IPS DF 19.7 (cell line): Measurements from ENCODE around the gene FBXO2.
"Not testable (repeated sequence)": the region's sequence is repeated elsewhere in the genome, so short reads cannot be mapped to it uniquely, and the experiment has no call there.

Experiments
- DNase-seq: peaks from one replicate; pipeline ENCODE4 v3.0.0-alpha.2; 2013; ENCODE audit warnings: low read depth, low spot score

The FBXO2 gene

DNA sequence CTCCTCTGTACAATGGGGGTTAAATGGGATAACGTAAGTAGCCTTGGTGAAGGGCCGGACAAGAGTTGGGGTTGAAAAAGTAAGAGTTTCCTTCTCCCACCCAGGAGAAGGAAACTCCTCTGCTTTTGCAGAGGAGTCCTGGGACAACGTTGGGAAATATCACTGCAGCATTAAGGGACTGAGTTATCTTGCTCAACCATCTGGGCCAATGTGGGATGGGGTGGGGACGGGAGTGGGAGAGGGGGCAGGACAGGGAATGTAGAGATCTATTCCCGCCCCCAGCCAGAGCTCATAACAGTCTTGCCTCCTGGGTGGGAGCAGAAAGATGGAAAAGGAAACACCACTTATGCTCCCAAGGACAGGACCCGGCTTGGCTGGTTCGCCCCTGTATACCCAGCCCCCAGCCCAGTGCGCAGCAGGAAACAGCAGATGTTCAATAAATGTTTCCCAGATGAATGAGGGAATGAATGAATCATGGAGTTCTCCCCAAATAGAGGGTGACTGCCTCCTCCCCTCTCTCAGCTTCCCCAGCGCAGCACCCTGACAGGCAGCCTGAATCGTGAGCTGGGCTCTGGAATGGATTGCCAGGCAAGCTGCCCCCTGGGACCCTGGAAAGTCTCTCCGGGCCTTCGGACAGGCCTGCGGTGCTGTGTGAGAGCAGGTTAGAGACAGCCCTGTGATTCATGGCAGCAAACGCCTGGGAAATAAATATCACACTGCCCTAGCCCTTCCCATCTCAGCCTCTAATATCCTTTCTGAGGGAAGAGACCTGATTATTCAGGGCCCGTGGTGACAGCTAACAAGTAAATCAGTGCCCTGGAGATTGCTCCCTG is 24.8 kb downstream of the FBXO2 start:
- no peak for DNase-seq

DNA sequence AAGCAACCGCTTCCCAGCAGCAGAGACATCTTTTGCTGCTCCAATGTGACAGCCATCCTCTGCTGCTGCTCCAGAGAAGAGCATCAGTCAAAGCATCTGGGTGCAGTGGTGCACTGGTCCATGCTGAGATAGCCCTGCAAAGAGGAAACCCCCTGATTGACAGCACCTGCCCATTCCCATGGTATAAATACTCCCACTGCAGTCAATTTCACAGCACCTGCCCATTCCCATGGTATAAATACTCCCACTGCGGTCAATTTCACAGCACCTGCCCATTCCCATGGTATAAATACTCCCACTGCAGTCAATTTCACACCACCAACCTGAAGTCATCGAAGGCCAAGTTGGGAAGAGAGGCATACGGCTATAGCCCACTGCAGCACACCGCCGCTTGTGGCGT is 25.5 kb downstream of the FBXO2 start:
- no peak for DNase-seq

DNA sequence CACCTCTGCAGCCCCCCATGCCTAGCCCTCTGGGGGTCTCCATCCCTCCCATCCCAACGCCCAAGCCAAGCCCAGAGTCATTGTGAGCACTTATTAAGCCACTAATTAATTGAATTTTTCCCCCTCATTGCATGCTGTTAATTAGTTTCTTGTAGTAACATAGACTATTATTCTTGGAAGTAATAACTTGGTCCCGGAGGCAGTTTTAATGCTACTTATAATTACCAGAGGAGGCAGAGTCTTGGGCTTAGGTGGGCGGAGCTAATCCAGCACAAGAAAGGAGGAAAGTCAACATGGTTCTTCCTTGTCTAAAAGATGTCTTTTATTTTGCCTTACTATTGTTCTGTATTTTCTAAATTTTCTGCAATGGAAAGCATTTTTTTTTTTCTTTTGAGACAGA is 27.7 kb downstream of the FBXO2 start:
- DNase-seq: no peak

DNA sequence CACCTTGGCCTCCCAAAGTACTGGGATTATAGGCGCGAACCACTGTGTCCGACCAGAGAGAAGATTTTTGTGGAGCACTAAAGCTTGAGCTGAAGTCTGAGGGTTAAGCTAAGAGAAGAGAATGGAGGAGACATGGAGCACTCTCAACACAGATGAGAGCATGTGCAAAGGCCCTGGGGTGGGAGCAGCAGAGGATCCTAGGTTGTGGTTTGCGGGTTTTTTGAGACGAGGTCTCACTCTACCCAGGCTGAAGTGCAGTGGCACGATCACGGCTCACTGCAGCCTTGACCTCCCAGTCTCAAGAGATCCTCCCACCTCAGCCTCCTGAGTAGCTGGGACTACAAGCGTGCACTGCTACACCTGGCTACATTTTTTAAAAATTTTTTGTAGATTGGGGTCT is 30.5 kb downstream of the FBXO2 start:
- no peak for DNase-seq

DNA sequence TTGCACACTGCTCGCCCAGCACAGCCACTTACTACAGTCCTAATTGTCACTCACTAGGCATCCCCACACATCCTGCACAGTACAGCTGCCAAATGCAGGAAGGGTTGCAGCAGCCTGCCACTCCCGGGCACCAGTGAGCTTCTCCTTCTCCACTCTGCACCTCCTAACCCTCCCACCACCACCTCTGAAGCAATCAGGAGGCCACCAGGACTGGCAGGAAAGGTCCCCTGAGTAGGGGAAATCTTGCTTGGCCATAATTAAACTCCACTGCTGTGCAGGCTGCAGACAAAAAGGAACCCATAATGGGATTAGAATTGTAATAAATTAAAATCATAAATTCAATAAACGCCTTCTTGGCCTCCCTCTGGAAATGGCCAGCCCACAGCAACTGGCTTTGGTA is 31.8 kb downstream of the FBXO2 start:
- no peak for DNase-seq

DNA sequence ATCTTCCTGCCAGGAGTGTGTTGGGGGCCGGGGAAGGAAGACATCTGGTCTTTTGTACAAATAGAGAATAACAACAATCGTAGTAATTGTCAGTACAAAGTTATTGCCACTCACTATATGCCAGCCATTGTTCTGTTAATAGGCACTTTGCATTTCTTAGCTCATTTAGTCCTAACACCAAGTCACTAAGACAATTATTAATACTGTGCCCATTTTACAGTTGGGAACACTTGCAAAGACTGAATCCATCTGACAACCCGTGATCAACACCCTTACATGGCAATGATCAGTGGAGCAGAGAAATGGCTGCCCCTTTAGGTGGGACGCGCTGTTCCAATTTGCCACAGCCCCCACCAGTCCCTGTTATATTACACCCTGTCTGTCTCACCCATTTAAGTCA is 33.3 kb downstream of the FBXO2 start:
- no peak for DNase-seq

DNA sequence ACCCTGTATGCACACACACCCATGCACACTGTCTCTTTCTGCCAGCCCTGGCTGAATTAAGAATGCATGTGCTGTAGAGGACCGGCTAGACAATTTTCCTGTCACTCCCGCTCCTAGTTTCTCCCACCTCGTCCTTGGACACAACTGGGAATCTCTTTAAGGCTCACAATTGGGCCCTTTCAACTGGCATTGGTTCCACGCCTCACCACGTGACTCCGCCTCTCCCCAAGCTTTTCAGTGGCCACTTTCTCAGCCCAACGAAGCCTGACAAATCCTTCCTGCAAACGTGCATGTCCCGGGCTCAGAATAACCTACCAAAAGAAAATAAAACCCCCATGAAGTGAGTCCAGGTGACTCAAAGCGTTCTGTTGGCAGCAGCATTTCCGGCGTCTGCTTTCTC is 33.8 kb downstream of the FBXO2 start:
- DNase-seq: no peak

DNA sequence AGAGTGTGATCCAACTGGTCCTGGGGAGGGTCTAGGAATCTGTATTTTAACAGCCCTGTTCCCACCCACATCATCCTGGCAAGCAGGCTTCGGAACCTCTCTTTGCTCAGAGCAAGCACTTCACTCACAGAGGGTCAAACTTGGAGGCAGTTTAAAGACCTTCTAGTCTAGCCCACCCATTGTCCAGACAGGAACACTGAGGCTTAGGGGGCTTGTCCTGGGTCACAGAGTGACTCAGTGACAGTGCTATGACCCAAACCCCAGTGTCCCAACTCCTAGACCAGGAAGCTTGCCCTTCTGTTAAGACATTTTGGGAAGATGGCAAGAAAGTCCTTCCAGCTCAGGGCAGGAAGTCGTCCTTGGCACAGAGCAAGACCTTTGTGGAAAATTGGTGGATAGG is 36.5 kb downstream of the FBXO2 start:
- no peak for DNase-seq

DNA sequence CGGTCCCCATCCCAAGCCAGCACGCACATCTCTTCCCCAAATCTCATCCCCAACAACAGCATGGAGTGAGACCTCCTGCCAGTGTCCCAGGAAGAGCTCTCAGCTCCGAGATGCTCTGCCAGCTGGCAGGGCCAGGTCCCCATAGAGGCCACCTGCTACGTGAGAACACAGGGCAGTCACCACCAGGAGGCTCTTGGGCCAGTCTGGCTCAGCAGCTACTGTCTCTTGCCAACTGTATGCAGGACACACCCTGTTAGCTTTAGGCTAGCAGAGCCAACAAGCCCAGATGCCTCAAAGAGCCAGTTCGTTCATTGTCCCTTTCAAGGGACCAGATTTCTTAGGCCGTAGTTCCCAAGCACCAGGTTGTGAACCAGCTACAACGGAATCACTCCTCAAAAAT is 36.9 kb downstream of the FBXO2 start:
- no peak for DNase-seq

DNA sequence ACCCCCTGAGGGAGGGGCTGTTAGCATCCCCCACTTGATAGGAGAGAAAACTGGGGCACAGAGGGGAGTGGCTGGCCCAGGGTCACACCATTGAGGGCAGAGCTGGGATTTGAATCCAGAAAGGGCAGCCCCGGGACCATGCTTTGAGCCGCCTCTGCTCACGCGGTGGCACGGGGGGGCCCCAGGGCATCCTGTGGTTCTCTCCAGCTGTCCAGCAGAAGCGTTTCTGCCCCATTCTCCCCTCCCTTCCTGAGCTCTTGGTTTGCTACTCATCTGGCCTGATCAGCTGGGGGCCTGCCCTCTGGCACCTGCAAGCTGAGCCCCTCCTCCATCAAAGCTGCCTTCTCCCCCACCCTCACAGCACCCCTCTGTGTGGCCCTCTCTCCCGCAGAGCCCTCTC is 37.5 kb downstream of the FBXO2 start:
- DNase-seq: no peak

DNA sequence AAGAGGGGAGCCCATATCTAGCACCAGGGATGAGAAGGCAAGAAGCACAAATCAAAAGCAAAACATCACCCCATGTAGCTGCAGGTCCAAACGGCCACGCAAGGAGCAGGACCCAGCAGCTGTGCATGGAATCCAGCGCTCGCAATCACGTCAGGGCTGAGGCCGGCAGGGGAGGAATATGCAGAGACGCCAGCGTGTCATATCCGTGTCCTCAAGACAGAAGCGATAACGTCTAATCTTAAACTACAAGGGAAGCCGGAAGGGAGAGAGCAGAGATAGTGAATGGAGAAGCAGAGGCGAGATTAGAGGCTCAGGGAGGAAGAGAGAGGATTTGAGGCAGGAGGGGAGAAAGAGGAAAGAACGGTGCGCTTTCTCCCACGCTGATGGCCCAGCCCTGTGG is 39.1 kb downstream of the FBXO2 start:
- no peak for DNase-seq

DNA sequence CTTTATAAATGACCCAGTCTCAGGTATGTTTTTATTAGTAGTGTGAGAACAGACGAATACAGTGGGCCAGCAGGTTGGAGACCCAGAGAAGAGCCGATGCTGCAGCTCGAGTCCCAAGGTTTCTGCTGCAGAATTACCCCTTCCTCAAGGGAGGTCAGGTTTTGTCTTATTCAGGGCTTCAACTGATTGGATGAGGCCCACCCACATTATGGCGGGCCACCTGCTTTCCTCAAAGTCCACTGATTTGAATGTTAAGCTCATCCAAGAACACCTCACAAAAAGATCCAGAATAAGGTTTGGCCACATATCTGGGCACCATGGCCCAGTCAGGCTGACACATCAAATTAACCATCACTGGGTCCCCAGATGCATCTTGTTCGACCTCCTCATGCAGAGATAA is 40.9 kb downstream of the FBXO2 start:
- no peak for DNase-seq

DNA sequence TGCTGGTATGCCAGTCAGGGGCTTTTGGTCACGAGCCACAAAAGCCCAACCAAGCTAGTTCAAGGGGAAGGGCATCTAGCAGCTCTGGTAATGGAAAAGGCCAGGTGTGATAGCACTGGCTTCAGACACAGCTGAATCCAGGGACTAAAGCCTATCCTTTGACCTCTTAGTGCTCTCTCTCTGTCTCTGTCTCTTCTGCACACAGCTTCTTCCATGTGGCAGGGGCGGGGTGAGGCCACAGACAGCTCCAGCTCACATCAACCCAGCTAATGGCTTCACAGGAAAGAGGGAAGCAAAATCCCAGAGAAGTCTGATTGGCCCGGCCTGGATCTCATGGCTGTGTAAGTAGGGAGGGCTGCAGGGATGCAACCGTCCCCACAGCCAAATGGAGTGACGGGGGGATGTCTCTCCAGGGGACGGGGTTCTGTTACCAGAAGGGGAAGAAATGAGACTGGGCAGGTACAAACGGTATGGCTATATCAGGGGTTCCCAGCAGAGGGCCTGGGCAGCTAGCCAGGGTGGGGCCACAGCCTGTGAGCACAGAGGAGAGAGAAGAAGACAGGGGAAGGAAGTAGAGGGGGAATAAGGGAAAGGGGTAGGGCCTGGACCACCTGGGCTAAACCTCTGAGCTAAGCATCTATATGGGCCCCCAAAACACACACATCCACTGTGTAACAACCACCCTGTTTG is 42.4 kb downstream of the FBXO2 start:
- no peak for DNase-seq

DNA sequence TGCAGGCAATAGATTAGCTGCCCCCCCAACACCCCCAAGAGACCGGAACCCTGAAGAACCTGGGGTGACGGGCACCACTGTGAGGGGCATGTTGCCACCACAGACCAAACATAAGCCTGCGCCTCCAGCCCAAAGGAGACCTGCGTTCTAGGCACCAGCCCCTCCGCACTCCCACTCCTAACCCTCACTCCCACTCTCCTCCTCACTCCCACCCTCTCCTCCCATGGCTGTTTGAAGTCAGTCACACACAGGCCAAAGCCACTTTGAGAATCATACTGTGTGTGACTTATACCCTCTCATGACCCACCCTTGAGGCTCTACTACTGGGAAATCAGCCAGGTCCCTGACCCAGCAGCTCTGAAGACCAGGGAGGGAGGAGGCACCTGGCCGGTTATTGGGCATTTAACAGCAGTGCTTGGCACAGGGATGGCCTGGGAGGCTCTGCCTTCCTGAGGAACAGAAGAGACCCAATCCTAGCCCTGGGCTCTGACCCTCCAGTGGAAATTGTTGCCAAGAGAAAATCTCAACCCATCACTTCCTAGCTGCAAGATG is 43.5 kb downstream of the FBXO2 start:
- DNase-seq: no peak

DNA sequence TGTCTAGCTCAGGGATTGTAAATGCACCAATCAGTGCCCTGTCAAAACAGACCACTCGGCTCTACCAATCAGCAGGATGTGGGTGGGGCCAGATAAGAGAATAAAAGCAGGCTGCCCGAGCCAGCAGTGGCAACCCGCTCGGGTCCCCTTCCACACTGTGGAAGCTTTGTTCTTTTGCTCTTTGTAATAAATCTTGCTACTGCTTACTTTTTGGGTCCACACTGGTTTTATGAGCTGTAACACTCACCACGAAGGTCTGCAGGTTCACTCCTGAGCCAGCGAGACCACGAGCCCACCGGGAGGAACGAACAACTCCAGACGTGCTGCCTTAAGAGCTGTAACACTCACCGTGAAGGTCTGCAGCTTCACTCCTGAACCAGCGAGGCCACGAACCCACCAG is 44.9 kb downstream of the FBXO2 start:
- not testable (repeated sequence) for DNase-seq

DNA sequence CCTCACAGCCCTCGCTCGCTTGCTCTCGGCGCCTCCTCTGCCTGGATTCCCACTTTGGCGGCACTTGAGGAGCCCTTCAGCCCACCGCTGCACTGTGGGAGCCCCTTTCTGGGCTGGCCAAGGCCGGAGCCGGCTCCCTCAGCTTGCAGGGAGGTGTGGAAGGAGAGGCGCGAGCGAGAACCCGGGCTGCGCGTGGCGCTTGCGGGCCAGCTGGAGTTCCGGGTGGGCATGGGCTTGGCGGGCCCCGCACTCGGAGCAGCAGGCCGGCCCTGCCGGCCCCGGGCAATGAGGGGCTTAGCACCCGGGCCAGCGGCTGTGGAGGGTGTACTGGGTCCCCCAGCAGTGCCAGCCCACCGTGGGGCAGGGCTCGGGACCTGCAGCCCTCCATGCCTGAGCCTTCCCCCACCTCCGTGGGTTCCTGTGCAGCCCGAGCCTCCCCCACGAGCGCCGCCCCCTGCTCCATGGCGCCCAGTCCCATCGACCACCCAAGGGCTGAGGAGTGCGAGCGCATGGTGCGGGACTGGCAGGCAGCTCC is 45.6 kb downstream of the FBXO2 start:
- DNase-seq: not testable (repeated sequence)

DNA sequence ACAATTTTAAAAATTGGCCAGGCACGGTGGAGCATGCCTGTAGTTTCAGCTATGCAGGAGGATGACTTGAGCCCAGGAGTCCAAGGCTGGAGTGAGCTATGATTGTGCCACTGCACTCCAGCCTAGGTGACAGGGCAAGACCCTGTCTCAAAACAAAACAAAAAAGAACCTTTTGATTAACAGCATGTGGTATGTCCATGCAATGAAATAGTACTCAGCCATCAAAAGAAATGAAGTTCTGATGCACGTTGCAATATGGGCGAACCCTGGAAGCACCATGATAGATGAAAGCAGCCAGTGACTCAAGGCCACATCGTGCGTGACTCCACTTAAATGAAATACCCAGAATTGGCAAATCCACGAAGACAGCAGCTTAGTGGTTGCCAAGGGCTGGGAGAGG is 47.5 kb downstream of the FBXO2 start:
- no peak for DNase-seq

DNA sequence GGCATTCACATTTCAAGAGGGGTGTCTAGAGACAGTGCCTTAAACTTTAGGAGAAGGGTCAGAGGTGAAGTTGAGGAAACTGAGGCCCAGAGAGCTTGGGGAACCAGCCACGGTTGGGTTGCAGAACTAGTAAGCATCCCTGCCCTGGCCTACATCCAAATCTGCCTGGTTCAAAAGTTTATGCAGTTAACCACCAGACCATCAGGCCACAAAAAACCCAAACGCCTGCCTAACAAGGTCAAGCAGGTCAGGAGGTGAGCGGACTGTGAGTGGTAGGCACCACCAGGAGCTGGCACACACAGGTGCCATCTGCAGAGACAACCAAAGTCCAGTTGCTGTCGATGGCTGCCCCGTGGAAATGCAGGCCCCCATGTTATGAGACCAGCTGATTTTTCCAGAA is 51.2 kb downstream of the FBXO2 start:
- no peak for DNase-seq

DNA sequence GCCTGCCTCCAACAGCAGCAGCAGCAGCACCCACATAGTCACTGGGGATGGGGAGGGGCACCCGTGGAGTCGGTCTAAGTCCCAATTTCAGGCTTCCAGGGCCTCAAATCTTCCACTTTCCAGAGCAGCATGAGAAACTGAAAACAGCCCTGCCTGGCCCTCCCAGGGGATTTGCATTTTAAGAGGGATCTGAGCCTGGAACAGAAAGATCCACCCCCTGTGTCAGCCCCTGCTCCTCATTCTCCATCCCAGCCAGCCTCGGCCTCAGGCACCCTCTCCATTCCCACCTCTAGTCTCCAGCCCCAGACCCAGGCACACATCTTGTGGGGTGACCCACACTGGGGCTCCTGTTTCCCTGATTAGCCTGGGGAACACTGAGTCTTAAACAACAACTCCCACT is 51.8 kb downstream of the FBXO2 start:
- no peak for DNase-seq

DNA sequence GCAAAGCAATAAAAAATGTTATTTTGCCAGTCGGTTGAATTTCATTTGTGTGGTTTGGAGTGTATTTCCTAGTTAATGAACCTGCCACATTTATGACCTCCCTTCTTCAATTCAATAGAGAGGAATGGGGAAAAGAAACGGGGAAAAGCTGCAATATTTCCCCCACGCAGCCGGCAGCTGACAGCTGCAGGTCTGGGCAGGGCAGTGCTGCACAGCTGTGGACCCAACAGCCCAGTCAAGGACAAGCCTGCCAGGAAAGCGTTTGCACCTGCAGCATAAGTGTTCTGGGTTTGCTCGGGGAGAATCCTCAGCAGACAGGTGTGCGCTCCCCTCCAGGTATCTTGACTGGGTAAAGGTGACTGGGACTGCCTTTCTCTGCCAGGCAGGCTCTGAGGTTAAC is 53.4 kb downstream of the FBXO2 start:
- DNase-seq: no peak

DNA sequence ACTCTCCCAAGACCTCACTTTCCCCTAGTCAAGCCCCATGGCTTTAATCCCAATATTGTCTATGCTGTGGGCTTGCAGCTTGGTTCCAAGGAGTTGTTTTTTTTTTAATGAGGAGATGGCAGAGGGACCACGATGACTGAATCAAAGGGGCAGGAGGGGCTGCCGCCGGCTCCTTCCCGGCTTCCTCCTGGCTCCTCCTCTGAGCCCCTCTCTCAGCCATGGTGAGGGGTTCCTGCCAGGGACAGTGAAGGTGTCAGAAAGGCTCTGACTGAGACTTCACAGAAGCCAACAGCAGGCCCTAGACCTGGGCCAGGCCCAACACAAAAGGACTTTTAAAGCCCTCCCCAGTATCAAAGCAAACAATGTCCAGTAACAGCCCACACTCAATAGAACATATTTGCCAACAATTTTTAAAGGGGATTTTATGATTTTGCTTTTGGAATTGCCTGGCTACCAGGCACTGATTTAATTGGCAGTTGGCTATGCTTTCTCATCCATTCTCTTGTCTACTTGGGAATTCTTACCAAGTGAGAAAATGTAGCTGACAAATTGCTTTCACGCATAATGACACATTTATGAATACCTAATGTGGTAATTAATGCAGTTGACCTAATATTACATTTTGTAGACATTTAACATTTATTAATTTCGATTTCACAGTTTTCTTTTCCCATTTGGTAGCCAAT is 54.2 kb downstream of the FBXO2 start:
- DNase-seq: no peak

DNA sequence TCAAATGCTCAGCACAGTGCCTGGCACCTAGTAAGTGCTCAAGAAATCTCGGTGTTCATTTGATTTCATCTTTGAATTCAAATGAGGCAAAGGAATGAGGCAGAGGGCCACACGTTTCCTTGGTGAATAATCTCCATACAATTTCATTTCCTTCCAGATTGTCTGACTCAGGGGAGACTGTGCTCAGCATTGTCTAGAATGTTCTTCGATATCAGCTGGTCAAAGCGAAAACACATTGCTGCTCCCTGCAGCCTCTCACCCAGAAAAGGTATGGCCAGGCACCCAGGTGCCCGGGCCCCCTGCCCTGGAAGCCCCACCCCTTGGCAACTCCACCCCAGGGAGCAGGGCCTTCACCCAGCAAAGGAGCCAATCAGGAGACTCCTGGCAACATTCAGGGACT is 55.8 kb downstream of the FBXO2 start:
- no peak for DNase-seq
